SK-N-SH treated with all-trans-retinoic acid at 6 μM for 48 hours (cell line): ENCODE data around the gene EYA4.

Experiments
- CREB5 ChIP-seq: fragments of 250-450 bp; sonication (Bioruptor Pico); IDR thresholded peaks from 2 replicates; pipeline ENCODE4 v1.5.1; 2020; ENCODE audit warnings: low read depth, mild to moderate bottlenecking, moderate library complexity
- ESRRG ChIP-seq: fragments of 250-450 bp; sonication (Bioruptor Pico); IDR thresholded peaks from 2 replicates; pipeline ENCODE4 v1.6.1; 2021; ENCODE audit warnings: mild to moderate bottlenecking
- PATZ1 ChIP-seq: fragments of 250-450 bp; sonication (Bioruptor Pico); IDR thresholded peaks from 2 replicates; pipeline ENCODE4 v1.8.0; 2020; ENCODE audit warnings: mild to moderate bottlenecking, moderate library complexity, borderline replicate concordance
- SNAI2 ChIP-seq: fragments of 250-450 bp; sonication (Bioruptor Pico); IDR thresholded peaks from 2 replicates; pipeline ENCODE4 v1.5.0; 2020; ENCODE audit warnings: mild to moderate bottlenecking, moderate library complexity

GRCh38 chr6:133205304-133205703, 35.9 kb upstream of the EYA4 start:
- no peak for TF ChIP-seq ESRRG
- no peak for TF ChIP-seq SNAI2 (CRISPR knock-in tag)
- no peak for TF ChIP-seq PATZ1
- no peak for TF ChIP-seq CREB5
